ENCODE measurements around the gene TENM4.

DNA sequence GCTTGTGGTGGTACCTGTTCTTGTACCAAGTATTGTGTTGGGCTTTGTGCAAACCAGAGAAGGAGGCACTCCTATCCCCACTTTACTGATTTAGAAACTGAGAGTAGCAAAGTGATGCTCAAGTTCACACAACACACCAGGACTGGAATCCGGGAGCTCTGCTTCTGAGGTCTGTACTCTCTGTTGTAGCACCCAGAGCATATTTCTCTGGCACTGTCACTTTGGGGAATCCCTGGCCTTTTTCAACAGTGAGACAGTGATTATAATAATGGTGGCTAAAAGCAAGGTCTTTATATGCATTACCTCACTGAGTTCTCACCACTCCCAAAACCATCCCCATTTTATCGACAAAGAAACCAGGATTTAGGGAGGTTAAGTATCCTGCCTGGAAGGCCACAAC, 362.4 kb downstream of the TENM4 start:
- TF ChIP-seq ARID2 (CRISPR knock-in tag; IDR thresholded peaks at IDR 0.05; ENCODE audit: borderline replicate concordance) (no peak), ZIK1 (CRISPR knock-in tag; IDR thresholded peaks at IDR 0.05; ENCODE audit: borderline replicate concordance, low read depth) (no peak), ZNF629 (CRISPR knock-in tag; conservative IDR thresholded peaks at IDR 0.05) (no peak), HDAC2 (CRISPR knock-in tag; IDR thresholded peaks at IDR 0.05) (no peak)

All from HepG2 (cell line).